Neuronal stem cell (in vitro differentiated cells): ENCODE measurements around the gene MUL1.

Source experiments
- DNase-seq: peaks from one replicate; pipeline ENCODE4 v3.0.0-alpha.2; 2013; ENCODE audit warnings: low spot score
- H2AFZ ChIP-seq: one replicate; pipeline ENCODE4 v1.6.1; 2013; ENCODE audit warnings: mild to moderate bottlenecking, low read length, inconsistent platforms
- H2AK5ac ChIP-seq: 2 replicates; pipeline ENCODE4 v1.6.1; 2013; ENCODE audit warnings: low read depth, mild to moderate bottlenecking, inconsistent platforms, low read length, moderate library complexity, mixed read lengths
- H2BK120ac ChIP-seq: 2 replicates; pipeline ENCODE4 v1.6.1; 2013; ENCODE audit warnings: low read depth, mild to moderate bottlenecking, inconsistent platforms, low read length, moderate library complexity, mixed read lengths
- H2BK12ac ChIP-seq: one replicate; pipeline ENCODE4 v1.6.1; 2013; ENCODE audit warnings: low read length, inconsistent platforms
- H2BK15ac ChIP-seq: 2 replicates; pipeline ENCODE4 v1.6.1; 2013; ENCODE audit warnings: mild to moderate bottlenecking, low read length, inconsistent platforms, mixed read lengths
- H2BK5ac ChIP-seq: one replicate; pipeline ENCODE4 v1.6.1; 2013; ENCODE audit warnings: inconsistent platforms, mild to moderate bottlenecking, low read length, moderate library complexity
- H3K14ac ChIP-seq: one replicate; pipeline ENCODE4 v1.6.1; 2013; ENCODE audit warnings: low read length, inconsistent platforms
- H3K18ac ChIP-seq: 2 replicates; pipeline ENCODE4 v1.6.1; 2013; ENCODE audit warnings: low read length, inconsistent platforms
- H3K23ac ChIP-seq: 2 replicates; pipeline ENCODE4 v1.6.1; 2013; ENCODE audit warnings: low read depth, mild to moderate bottlenecking, mixed read lengths, low read length, inconsistent platforms; ENCODE audit not compliant: poor library complexity
- H3K27ac ChIP-seq: replicated peaks from 3 replicates; pipeline ENCODE4 v1.5.1; 2013; ENCODE audit warnings: low read length, inconsistent platforms
- H3K27me3 ChIP-seq, 3 experiments: 2 replicates each; pipeline ENCODE4 v1.6.1; 2013; ENCODE audit warnings: low read length in 3 of 3, mild to moderate bottlenecking in 2 of 3, inconsistent platforms in 1 of 3, low read depth in 1 of 3, mixed read lengths in 1 of 3, moderate library complexity in 1 of 3; ENCODE audit not compliant: control insufficient read depth in 3 of 3, insufficient read depth in 3 of 3
- H3K36me3 ChIP-seq, 2 donors: replicated peaks in 1 of 2; 2 replicates each; pipeline ENCODE4 v1.6.1; 2013; ENCODE audit warnings: low read length in 2 of 2; ENCODE audit not compliant: control insufficient read depth in 2 of 2, insufficient read depth in 2 of 2
- H3K4ac ChIP-seq: 2 replicates; pipeline ENCODE4 v1.6.1; 2013; ENCODE audit warnings: inconsistent platforms, mild to moderate bottlenecking, low read length, moderate library complexity
- H3K4me1 ChIP-seq, 2 donors: 1 replicate in 1 of 2; 2 replicates in 1 of 2; pipeline ENCODE4 v1.6.1; 2013; ENCODE audit warnings: low read length in 2 of 2, low read depth in 1 of 2; ENCODE audit not compliant: control insufficient read depth in 2 of 2, insufficient read depth in 1 of 2
- H3K4me2 ChIP-seq: one replicate; pipeline ENCODE4 v1.6.1; 2013; ENCODE audit warnings: mild to moderate bottlenecking, low read length, inconsistent platforms; ENCODE audit not compliant: insufficient read depth, poor library complexity, severe bottlenecking
- H3K4me3 ChIP-seq, 2 donors: 2 replicates each; pipeline ENCODE4 v1.5.1; 2013; ENCODE audit warnings: low read length in 2 of 2, mild to moderate bottlenecking in 2 of 2, inconsistent platforms in 1 of 2, moderate library complexity in 1 of 2
- H3K79me1 ChIP-seq: one replicate; pipeline ENCODE4 v1.6.1; 2013; ENCODE audit warnings: low read depth, mild to moderate bottlenecking, inconsistent platforms, low read length, moderate library complexity
- H3K9ac ChIP-seq: one replicate; pipeline ENCODE4 v1.6.1; 2013; ENCODE audit warnings: mild to moderate bottlenecking, low read depth, low read length, inconsistent platforms; ENCODE audit not compliant: poor library complexity
- H3K9me3 ChIP-seq, 2 donors: replicated peaks in 1 of 2; 2 replicates each; pipeline versions ENCODE3 to v1.6.1; 2013; ENCODE audit warnings: low read length in 2 of 2, mild to moderate bottlenecking in 2 of 2, inconsistent platforms in 1 of 2, low read depth in 1 of 2, mixed read lengths in 1 of 2, moderate library complexity in 1 of 2; ENCODE audit not compliant: control insufficient read depth in 2 of 2, insufficient read depth in 1 of 2
- H4K8ac ChIP-seq: one replicate; pipeline ENCODE4 v1.6.1; 2013; ENCODE audit warnings: low read depth, mild to moderate bottlenecking, inconsistent platforms, low read length, moderate library complexity
- H4K91ac ChIP-seq: one replicate; pipeline ENCODE4 v1.6.1; 2013; ENCODE audit warnings: low read length, low read depth, mild to moderate bottlenecking, inconsistent platforms; ENCODE audit not compliant: poor library complexity
- WGBS, 2 donors: extraction: QIAGEN DNeasy Blood & Tissue Kit; methylation state at CpG; one replicate each; pipeline ENCODE4 v1.1.7; 2013; ENCODE audit warnings: missing lambda C conversion rate in 2 of 2, mixed read lengths in 1 of 2; ENCODE audit not compliant: insufficient read length in 2 of 2, insufficient replicate concordance in 1 of 2; ENCODE audit errors: extremely low coverage in 2 of 2; 5-methylcytosine and 5-hydroxymethylcytosine counted together

The MUL1 gene

DNA sequence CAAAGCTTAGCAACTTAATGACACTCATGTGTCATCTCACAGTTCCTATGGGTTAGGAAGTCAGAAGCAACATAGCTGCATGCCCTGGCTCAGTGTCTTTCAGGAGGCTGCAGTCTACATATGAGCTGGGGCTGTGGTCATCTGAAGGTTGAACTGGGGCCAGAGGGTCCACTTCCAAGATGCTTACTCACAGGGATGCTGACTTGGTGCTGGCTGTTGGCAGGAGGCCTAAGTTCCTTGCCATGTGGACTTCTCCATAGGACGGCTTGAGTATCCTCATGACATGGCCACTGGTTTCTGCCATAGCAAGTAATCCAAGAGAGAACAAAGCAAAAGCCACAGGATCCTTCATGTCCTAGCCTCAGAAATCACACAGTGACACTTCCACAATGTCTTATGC, 32.3 kb upstream of the MUL1 start:
- Histone ChIP-seq H4K8ac (no peak overlapping the region), H3K14ac (no peak overlapping the region), H2BK12ac (no peak overlapping the region), H3K23ac (no peak overlapping the region), H3K27ac (no peak overlapping the region), H3K18ac (no peak overlapping the region), H3K9ac (no peak overlapping the region), H3K27me3 (peaks cover 0 to 63% (median 4%) of the 10 kb centered on the region in 3 experiments), H3K4me2 (no peak overlapping the region), H2BK120ac (no peak overlapping the region), H2BK15ac (no peak overlapping the region), H3K79me1 (no peaks in the 10 kb centered on the region), H2AFZ (no peak overlapping the region), H4K91ac (no peak overlapping the region), H3K9me3 (no peaks in the 10 kb centered on the region), H3K36me3 (no peaks in the 10 kb centered on the region), H2AK5ac (no peak overlapping the region), H3K4me3 (no peak overlapping the region), H3K4ac (no peak overlapping the region), H3K4me1 (no peaks in the 10 kb centered on the region), H2BK5ac (no peak overlapping the region)
- no peak for DNase-seq
- no CpG with 5 or more reads among the region's 1 CpG for WGBS, 2 donors

DNA sequence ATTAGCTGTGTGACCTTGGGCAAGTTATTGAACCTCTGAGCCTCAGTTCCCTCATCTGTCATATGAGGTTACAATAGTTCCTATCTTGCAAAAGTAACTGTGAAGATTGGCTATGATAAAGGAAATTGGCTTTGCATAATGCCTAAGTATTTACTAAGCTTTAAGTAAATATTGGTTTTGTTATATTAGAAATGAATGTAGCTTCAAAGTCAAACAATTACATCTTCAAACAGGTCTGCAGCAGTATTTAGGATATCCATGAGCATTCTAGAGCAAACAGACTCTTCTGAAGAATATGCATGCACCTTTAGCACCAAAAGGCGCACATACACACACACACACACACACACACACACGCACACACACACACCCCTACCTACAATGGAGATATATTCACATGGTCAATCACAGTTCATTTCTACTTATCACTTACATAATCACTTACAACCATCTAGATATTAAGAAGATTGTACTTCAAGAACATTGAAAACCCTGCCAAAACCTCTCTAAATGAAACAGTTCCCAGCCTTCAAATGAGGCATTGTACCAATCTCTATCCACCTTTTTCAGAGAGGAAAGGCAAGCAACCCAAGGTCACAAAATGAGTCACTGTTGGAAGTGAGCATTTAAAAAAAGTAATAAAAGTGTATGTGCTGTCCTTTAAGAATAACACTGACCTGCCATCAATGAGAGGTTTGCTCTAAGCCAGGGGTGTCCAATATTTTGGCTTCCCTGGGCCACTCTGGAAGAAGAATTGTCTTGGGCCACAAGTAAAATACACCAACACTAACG, 31.0 kb upstream of the MUL1 start:
- no peak overlapping the region for H3K14ac ChIP-seq
- no peak overlapping the region for H3K23ac ChIP-seq
- H3K79me1 ChIP-seq: no peaks in the 10 kb centered on the region
- no peaks in the 10 kb centered on the region for H3K36me3 ChIP-seq
- H3K18ac ChIP-seq: no peak overlapping the region
- no peak overlapping the region for H2BK5ac ChIP-seq
- no peak overlapping the region for H3K9ac ChIP-seq
- no peak overlapping the region for H3K4ac ChIP-seq
- peaks cover 0 to 76% (median 4%) of the 10 kb centered on the region in 3 experiments for H3K27me3 ChIP-seq
- no peak overlapping the region for H2AK5ac ChIP-seq
- H2BK120ac ChIP-seq: no peak overlapping the region
- no peak for DNase-seq
- no peak overlapping the region for H4K91ac ChIP-seq
- peaks cover 0 to under 1% of the 10 kb centered on the region in 2 donors for H3K4me1 ChIP-seq
- H3K27ac ChIP-seq: no peak overlapping the region
- no peak overlapping the region for H3K4me2 ChIP-seq
- H2AFZ ChIP-seq: no peak overlapping the region
- no peaks in the 10 kb centered on the region for H3K9me3 ChIP-seq
- no peak overlapping the region for H4K8ac ChIP-seq
- no peak overlapping the region for H3K4me3 ChIP-seq
- H2BK15ac ChIP-seq: no peak overlapping the region
- H2BK12ac ChIP-seq: no peak overlapping the region
- WGBS, 2 donors: no CpG with 5 or more reads among the region's 3 CpGs

DNA sequence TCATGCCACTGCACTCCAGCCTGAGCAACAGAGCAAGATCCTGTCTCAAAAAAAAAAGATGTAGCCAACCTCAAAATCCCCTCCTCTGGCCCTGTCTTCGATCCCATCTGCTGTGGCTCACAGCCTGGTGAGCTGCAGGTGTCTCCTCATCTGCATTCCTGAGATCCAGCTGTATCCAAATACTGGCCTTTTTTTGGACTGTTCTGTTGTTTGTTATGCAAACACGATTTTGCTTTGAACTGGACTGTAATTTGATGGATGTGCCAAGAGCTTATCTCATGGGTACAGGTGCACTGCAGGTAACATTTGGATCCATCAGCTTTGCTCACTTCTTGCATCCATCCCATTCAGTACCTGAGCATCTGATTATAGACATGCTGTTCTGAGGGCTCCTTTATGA, 30.3 kb upstream of the MUL1 start:
- Histone ChIP-seq H2BK12ac (no peak overlapping the region), H3K23ac (no peak overlapping the region), H3K9me3 (no peaks in the 10 kb centered on the region), H3K4ac (no peak overlapping the region), H3K36me3 (no peaks in the 10 kb centered on the region), H2AFZ (no peak overlapping the region), H3K27me3 (peaks cover 0 to 80% (median 4%) of the 10 kb centered on the region in 3 experiments), H2AK5ac (no peak overlapping the region), H3K4me1 (peaks cover 0 to 1% of the 10 kb centered on the region in 2 donors), H4K8ac (no peak overlapping the region), H3K27ac (no peak overlapping the region), H2BK120ac (no peak overlapping the region), H4K91ac (no peak overlapping the region), H3K4me2 (no peak overlapping the region), H2BK15ac (no peak overlapping the region), H3K18ac (no peak overlapping the region), H2BK5ac (no peak overlapping the region), H3K4me3 (no peak overlapping the region), H3K14ac (no peak overlapping the region), H3K9ac (no peak overlapping the region), H3K79me1 (no peaks in the 10 kb centered on the region)
- no CpG with 5 or more reads among the region's 2 CpGs for WGBS, 2 donors
- DNase-seq: no peak

DNA sequence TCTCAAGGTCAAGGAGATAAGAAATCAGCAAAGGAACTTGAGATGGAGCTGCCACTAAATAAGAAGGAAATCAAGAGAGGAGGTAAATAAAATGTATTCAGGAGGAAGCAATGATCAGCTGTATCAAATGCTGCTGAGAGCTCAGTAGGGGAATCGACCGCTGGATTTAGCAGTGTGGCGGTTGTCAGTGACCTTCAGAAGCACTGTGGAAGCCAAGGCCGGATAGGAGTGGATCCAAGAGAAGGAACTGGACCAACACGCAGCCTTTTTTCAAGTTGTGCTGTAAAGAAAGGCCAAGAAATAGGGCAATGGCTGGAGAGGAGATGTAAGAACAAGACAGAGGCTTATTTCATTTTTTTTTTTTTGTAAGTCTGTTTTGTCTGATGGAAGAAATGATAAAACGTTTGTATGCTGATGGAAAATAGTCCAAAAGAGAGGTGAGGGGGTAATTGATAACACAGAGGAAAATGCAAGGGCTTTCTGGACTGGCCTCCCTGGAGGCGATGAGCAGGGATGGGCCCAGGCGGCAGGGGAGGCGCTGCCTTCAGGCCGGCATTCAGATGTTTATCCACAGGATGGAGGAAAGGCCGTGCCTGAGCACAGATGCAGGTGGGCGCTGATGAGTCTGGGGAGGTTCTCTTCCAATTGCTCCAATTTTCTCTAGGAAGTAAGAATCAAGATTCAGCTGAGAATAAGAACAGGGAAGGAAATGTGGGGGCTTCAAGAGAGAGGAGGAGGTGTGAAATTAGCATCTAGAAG, 26.9 kb upstream of the MUL1 start:
- Histone ChIP-seq H3K9me3 (no peaks in the 10 kb centered on the region), H2AFZ (no peak overlapping the region), H2BK5ac (no peak overlapping the region), H3K27me3 (peaks cover 0 to 76% (median 0%) of the 10 kb centered on the region in 3 experiments), H3K18ac (no peak overlapping the region), H3K4me1 (peaks cover 0 to 1% of the 10 kb centered on the region in 2 donors), H3K9ac (no peak overlapping the region), H2AK5ac (no peak overlapping the region), H3K23ac (no peak overlapping the region), H2BK15ac (no peak overlapping the region), H3K27ac (no peak overlapping the region), H3K4ac (no peak overlapping the region), H2BK12ac (no peak overlapping the region), H3K36me3 (no peaks in the 10 kb centered on the region), H3K4me2 (no peak overlapping the region), H4K91ac (no peak overlapping the region), H3K79me1 (no peaks in the 10 kb centered on the region), H4K8ac (no peak overlapping the region), H2BK120ac (no peak overlapping the region), H3K4me3 (no peak overlapping the region), H3K14ac (no peak overlapping the region)
- DNase-seq: no peak
- WGBS, 2 donors: no CpG with 5 or more reads among the region's 12 CpGs
